NCI-H82 treated with DMSO at 0.1 percent for 48 hours (cell line): ENCODE measurements around the gene KRT78.

Source experiments
- DNase-seq: peaks from one replicate; lab custom pipeline; 2025; ENCODE audit not compliant: unreplicated experiment; lab: John Stamatoyannopoulos, UW

The KRT78 gene

GRCh38 chr12:52813203-52813819 lies 35.5 kb downstream of the KRT78 start:
- DNase-seq = no peak

GRCh38 chr12:52812749-52813148 lies 36.0 kb downstream of the KRT78 start:
- no peak for DNase-seq

- no peak for DNase-seq
Measured at GRCh38 chr12:52812073-52812400, 36.8 kb downstream of the KRT78 start.

- no peak for DNase-seq
Measured at GRCh38 chr12:52811191-52812072, 37.4 kb downstream of the KRT78 start.

- DNase-seq = no peak
Measured at GRCh38 chr12:52810554-52810953, 38.2 kb downstream of the KRT78 start.

- no peak for DNase-seq
Measured at GRCh38 chr12:52809166-52809565, 39.6 kb downstream of the KRT78 start.

- DNase-seq = no peak
Measured at GRCh38 chr12:52808573-52809160, 40.1 kb downstream of the KRT78 start.

- no peak for DNase-seq
Measured at GRCh38 chr12:52807544-52808470, 41.0 kb downstream of the KRT78 start.

GRCh38 chr12:52806821-52807543 lies 41.8 kb downstream of the KRT78 start:
- DNase-seq = no peak

GRCh38 chr12:52806169-52806811 lies 42.5 kb downstream of the KRT78 start:
- no peak for DNase-seq

GRCh38 chr12:52805739-52806138 lies 43.1 kb downstream of the KRT78 start:
- DNase-seq = no peak

GRCh38 chr12:52805000-52805399 lies 43.8 kb downstream of the KRT78 start:
- DNase-seq = no peak

GRCh38 chr12:52802442-52802841 lies 46.4 kb downstream of the KRT78 start:
- no peak for DNase-seq

- DNase-seq = no peak
Measured at GRCh38 chr12:52801773-52802172, 47.0 kb downstream of the KRT78 start.

- DNase-seq = no peak
Measured at GRCh38 chr12:52800259-52800917, 48.4 kb downstream of the KRT78 start.

GRCh38 chr12:52799505-52800211 lies 49.1 kb downstream of the KRT78 start:
- no peak for DNase-seq

GRCh38 chr12:52798671-52799504 lies 49.9 kb downstream of the KRT78 start:
- no peak for DNase-seq
